ENCODE data around the gene FRS3. TPM values are rescaled to one million over a fixed set of nuclear protein-coding genes. Genes with fewer than 3 reads are reported as not detected.

FRS3 gene
- total and polyA plus RNA-seq, 2 experiments from 2014 or later, result 1.3 to 3.3 TPM

GRCh38 chr6:41732591-41733359 is 46.9 kb downstream of the FRS3 start:
- ATAC-seq, result peak; percentile 3
- Mint-ChIP-seq H3K4me1 (peaks cover 55% of the 10 kb centered on the region), H3K27ac (no peak overlapping the region), H3K27me3 (ENCODE audit: insufficient read depth, low read depth, poor library complexity) (peaks cover 24% of the 10 kb centered on the region), H3K9me3 (no peaks in the 10 kb centered on the region), H3K36me3 (ENCODE audit: low read depth) (no peaks in the 10 kb centered on the region), H3K4me3 (peak overlapping the region; percentile 86)
- H3K36me3 ChIP-seq (ENCODE audit: insufficient read depth), result no peaks in the 10 kb centered on the region
- no peaks in the 10 kb centered on the region for H3K9me2 ChIP-seq (ENCODE audit: insufficient read depth)
- peak overlapping the region; percentile 80 for H3K4me3 ChIP-seq
- no peaks in the 10 kb centered on the region for H4K20me1 ChIP-seq (replicated peaks; ENCODE audit: insufficient read depth)
- TF ChIP-seq JUNB (IDR thresholded peaks at IDR 0.05; ENCODE audit: unreplicated experiment) (no peak), POLR2AphosphoS5 (IDR thresholded peaks at IDR 0.05; ENCODE audit: low read depth) (no peak), REST (IDR thresholded peaks at IDR 0.05; ENCODE audit: unreplicated experiment) (no peak), STAT1 (IDR thresholded peaks at IDR 0.05; ENCODE audit: unreplicated experiment) (no peak)
- H3K4me2 ChIP-seq, result peak overlapping the region; percentile 95
- H3K27ac ChIP-seq (ENCODE audit: low read depth), result no peak overlapping the region
- peak overlapping the region; percentile 96; the same call in 1 of the 2 replicates for H2AFZ ChIP-seq
- H3K27me3 ChIP-seq (ENCODE audit: insufficient read depth), result peaks cover 18% of the 10 kb centered on the region
- H3F3A ChIP-seq (replicated peaks; ENCODE audit: low read depth), result peaks cover 14% of the 10 kb centered on the region
- DNase-seq (ENCODE audit: low spot score), result peak; percentile 33
- peaks cover 32% of the 10 kb centered on the region for H3K4me1 ChIP-seq (ENCODE audit: insufficient read depth)
- H3K79me2 ChIP-seq (replicated peaks; ENCODE audit: insufficient read depth), result no peaks in the 10 kb centered on the region

- Histone ChIP-seq H3K4me3 (no peak overlapping the region), H3K27ac (ENCODE audit: low read depth) (no peak overlapping the region), H3F3A (replicated peaks; ENCODE audit: low read depth) (peaks cover 14% of the 10 kb centered on the region), H2AFZ (no peak overlapping the region), H3K36me3 (ENCODE audit: insufficient read depth) (no peaks in the 10 kb centered on the region), H4K20me1 (replicated peaks; ENCODE audit: insufficient read depth) (no peaks in the 10 kb centered on the region), H3K4me2 (no peak overlapping the region; the same call in 1 of the 2 replicates), H3K27me3 (ENCODE audit: insufficient read depth) (peaks cover 18% of the 10 kb centered on the region), H3K79me2 (replicated peaks; ENCODE audit: insufficient read depth) (no peaks in the 10 kb centered on the region), H3K4me1 (ENCODE audit: insufficient read depth) (peaks cover 32% of the 10 kb centered on the region), H3K9me2 (ENCODE audit: insufficient read depth) (no peaks in the 10 kb centered on the region)
- Mint-ChIP-seq H3K27me3 (ENCODE audit: insufficient read depth, low read depth, poor library complexity) (peaks cover 24% of the 10 kb centered on the region), H3K27ac (no peak overlapping the region), H3K4me1 (peaks cover 55% of the 10 kb centered on the region), H3K36me3 (ENCODE audit: low read depth) (no peaks in the 10 kb centered on the region), H3K4me3 (peak overlapping the region; percentile 86), H3K9me3 (no peaks in the 10 kb centered on the region)
- ATAC-seq (no peak), DNase-seq (ENCODE audit: low spot score) (no peak)
- no peak for TF ChIP-seq CREB1 (CRISPR knock-in tag; IDR thresholded peaks at IDR 0.05; ENCODE audit: low read depth)
- no peak for TF ChIP-seq POLR2AphosphoS5 (IDR thresholded peaks at IDR 0.05; ENCODE audit: low read depth)
- TF ChIP-seq ZNF114 (CRISPR knock-in tag; IDR thresholded peaks at IDR 0.05), result no peak
- no peak for TF ChIP-seq ZNF462 (CRISPR knock-in tag; IDR thresholded peaks at IDR 0.05)
- TF ChIP-seq STAT1 (IDR thresholded peaks at IDR 0.05; ENCODE audit: unreplicated experiment), result no peak
- no peak for TF ChIP-seq REST (IDR thresholded peaks at IDR 0.05; ENCODE audit: unreplicated experiment)
These were observed 47.6 kb downstream of the FRS3 start for GRCh38 chr6:41732149-41732548.

All from GM23338 (cell line).